HEK293 (cell line): Measurements from ENCODE around the gene ZSCAN9.

ENCODE experiments used
- CTCF ChIA-PET: fragments of 350-600 bp; formaldehyde crosslinking; extraction: SDS; loops from one replicate; lab custom pipeline; 2021; ENCODE audit warnings: antibody characterized with exemption; lab: Yijun Ruan, JAX
- POLR2A ChIA-PET: fragments of 300-600 bp; formaldehyde crosslinking; extraction: SDS; loops from one replicate; lab custom pipeline; 2020; ENCODE audit warnings: antibody characterized with exemption, inconsistent platforms; lab: Yijun Ruan, JAX
- H3K27ac ChIP-seq: fragments of 200-500 bp; sonication (Bioruptor generic); 2 replicates; pipeline ENCODE4 v1.5.1; 2014; ENCODE audit warnings: low read depth, low read length, control low read depth, inconsistent platforms; ENCODE audit errors: extremely low read depth
- H3K36me3 ChIP-seq, 2 experiments: fragments of 200-500 bp in 1 of 2; sonication (Bioruptor generic) in 1 of 2; 1 replicate in 1 of 2; 2 replicates in 1 of 2; pipeline ENCODE4 v1.5.1; 2014 to 2017; ENCODE audit warnings: inconsistent platforms in 2 of 2, low read length in 2 of 2; ENCODE audit not compliant: control insufficient read depth in 2 of 2, insufficient read depth in 1 of 2
- H3K4me1 ChIP-seq: fragments of 200-500 bp; sonication (Bioruptor generic); 2 replicates; pipeline ENCODE4 v1.5.1; 2014; ENCODE audit warnings: mild to moderate bottlenecking, low read length, inconsistent platforms; ENCODE audit not compliant: control insufficient read depth, insufficient read depth
- H3K4me3 ChIP-seq: 2 replicates; pipeline ENCODE4 v1.5.1; 2011; ENCODE audit warnings: low read depth, mild to moderate bottlenecking, control low read depth, low read length, moderate library complexity
- H3K9me3 ChIP-seq: fragments of 200-500 bp; sonication (Bioruptor generic); 2 replicates; pipeline ENCODE4 v1.5.1; 2014; ENCODE audit warnings: low read depth, low read length, inconsistent platforms; ENCODE audit not compliant: control insufficient read depth, insufficient read depth
- PRDM1 ChIP-seq: fragments of 450-650 bp; formaldehyde crosslinking; IDR thresholded peaks from 2 replicates; pipeline ENCODE4; 2016; ENCODE audit warnings: missing biosample characterization, missing genetic modification characterization
- ZBTB17 ChIP-seq: fragments of 450-650 bp; formaldehyde crosslinking; IDR thresholded peaks from 2 replicates; pipeline ENCODE4 v1.5.1; 2016; ENCODE audit warnings: missing biosample characterization, missing genetic modification characterization
- ZBTB20 ChIP-seq: fragments of 450-650 bp; formaldehyde crosslinking; IDR thresholded peaks from 2 replicates; pipeline ENCODE4 v1.5.1; 2016; ENCODE audit warnings: missing biosample characterization, missing genetic modification characterization
- ZNF157 ChIP-seq: fragments of 450-650 bp; formaldehyde crosslinking; IDR thresholded peaks from 2 replicates; pipeline ENCODE4 v1.5.1; 2016; ENCODE audit warnings: missing biosample characterization, missing genetic modification characterization
- ZNF211 ChIP-seq: fragments of 450-650 bp; formaldehyde crosslinking; IDR thresholded peaks from 2 replicates; pipeline ENCODE4 v1.5.1; 2016; ENCODE audit warnings: low read depth, missing biosample characterization, missing genetic modification characterization
- ZNF416 ChIP-seq: fragments of 450-650 bp; formaldehyde crosslinking; IDR thresholded peaks from 2 replicates; pipeline ENCODE4 v1.5.1; 2016; ENCODE audit warnings: missing biosample characterization, missing genetic modification characterization
- ZNF48 ChIP-seq: fragments of 450-650 bp; formaldehyde crosslinking; IDR thresholded peaks from 2 replicates; pipeline ENCODE4 v1.5.1; 2016; ENCODE audit warnings: missing biosample characterization, missing genetic modification characterization
- ZNF529 ChIP-seq: fragments of 450-650 bp; formaldehyde crosslinking; IDR thresholded peaks from 2 replicates; pipeline ENCODE4 v1.5.1; 2017; ENCODE audit warnings: missing genetic modification characterization, missing biosample characterization; ENCODE audit not compliant: insufficient replicate concordance
- TF ChIP-seq, protein P1 (sequence below): fragments of 450-650 bp; formaldehyde crosslinking; IDR thresholded peaks from 2 replicates; pipeline ENCODE4 v1.5.1; 2016; ENCODE audit warnings: missing biosample characterization, missing genetic modification characterization
- TF ChIP-seq, protein P2 (sequence below): fragments of 450-650 bp; formaldehyde crosslinking; IDR thresholded peaks from 2 replicates; pipeline ENCODE4 v1.5.1; 2016; ENCODE audit warnings: missing biosample characterization, missing genetic modification characterization
- TF ChIP-seq, protein P3 (sequence below): fragments of 450-650 bp; formaldehyde crosslinking; IDR thresholded peaks from 2 replicates; pipeline ENCODE4 v1.5.1; 2016; ENCODE audit warnings: missing biosample characterization, missing genetic modification characterization
- TF ChIP-seq, protein P4 (sequence below): fragments of 450-650 bp; formaldehyde crosslinking; optimal IDR thresholded peaks from 2 replicates; pipeline ENCODE3; 2016; ENCODE audit warnings: missing biosample characterization, mild to moderate bottlenecking, missing genetic modification characterization
- TF ChIP-seq, protein P5 (sequence below): fragments of 450-650 bp; formaldehyde crosslinking; IDR thresholded peaks from 2 replicates; pipeline ENCODE4 v1.5.1; 2017; ENCODE audit warnings: missing biosample characterization, missing genetic modification characterization
- TF ChIP-seq, protein P6 (sequence below): fragments of 450-650 bp; formaldehyde crosslinking; IDR thresholded peaks from 2 replicates; pipeline ENCODE4 v1.5.1; 2016; ENCODE audit warnings: missing biosample characterization, missing genetic modification characterization
- TF ChIP-seq, protein P7 (sequence below): fragments of 450-650 bp; formaldehyde crosslinking; IDR thresholded peaks from 2 replicates; pipeline ENCODE4 v1.5.1; 2016; ENCODE audit warnings: missing biosample characterization, missing genetic modification characterization, borderline replicate concordance

ZSCAN9 gene

DNA sequence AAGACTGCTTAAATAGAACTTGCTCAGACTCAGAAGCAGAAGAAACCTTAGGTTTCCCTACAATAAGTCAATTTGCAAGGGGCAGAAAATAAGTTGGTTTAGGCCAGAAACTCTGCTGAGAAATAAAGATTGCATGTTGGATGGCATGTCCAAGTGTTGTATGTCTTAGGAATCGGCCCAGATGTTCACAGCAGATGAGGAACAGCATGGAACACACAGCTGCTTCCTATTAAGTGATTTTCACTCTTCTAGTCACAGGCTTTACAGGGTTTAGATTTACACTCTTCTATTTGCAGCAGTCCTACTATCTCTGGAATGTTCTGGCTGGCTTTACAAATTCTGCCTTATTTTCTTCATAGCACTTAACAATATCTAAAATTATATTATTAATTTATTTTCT, 23.8 kb downstream of the ZSCAN9 start:
- POLR2A ChIA-PET, result interaction anchor here (1.0 kb wide), 1 partner anchor 18 kb away, joined by 3 read pairs; the partner anchor contains the start of gene ZSCAN26
- CTCF ChIA-PET, result no interaction called here
- no peaks in the 10 kb centered on the region for H3K9me3 ChIP-seq
- no peak overlapping the region for H3K27ac ChIP-seq
- H3K4me3 ChIP-seq, result no peak overlapping the region
- H3K4me1 ChIP-seq, result peaks cover 5% of the 10 kb centered on the region; the same call in 1 of the 2 replicates
- TF ChIP-seq ZNF211 (tag by site-specific recombination) (no peak), ZNF48 (tag by site-specific recombination) (no peak), ZNF416 (no peak)
- TF ChIP-seq, protein P1, sequence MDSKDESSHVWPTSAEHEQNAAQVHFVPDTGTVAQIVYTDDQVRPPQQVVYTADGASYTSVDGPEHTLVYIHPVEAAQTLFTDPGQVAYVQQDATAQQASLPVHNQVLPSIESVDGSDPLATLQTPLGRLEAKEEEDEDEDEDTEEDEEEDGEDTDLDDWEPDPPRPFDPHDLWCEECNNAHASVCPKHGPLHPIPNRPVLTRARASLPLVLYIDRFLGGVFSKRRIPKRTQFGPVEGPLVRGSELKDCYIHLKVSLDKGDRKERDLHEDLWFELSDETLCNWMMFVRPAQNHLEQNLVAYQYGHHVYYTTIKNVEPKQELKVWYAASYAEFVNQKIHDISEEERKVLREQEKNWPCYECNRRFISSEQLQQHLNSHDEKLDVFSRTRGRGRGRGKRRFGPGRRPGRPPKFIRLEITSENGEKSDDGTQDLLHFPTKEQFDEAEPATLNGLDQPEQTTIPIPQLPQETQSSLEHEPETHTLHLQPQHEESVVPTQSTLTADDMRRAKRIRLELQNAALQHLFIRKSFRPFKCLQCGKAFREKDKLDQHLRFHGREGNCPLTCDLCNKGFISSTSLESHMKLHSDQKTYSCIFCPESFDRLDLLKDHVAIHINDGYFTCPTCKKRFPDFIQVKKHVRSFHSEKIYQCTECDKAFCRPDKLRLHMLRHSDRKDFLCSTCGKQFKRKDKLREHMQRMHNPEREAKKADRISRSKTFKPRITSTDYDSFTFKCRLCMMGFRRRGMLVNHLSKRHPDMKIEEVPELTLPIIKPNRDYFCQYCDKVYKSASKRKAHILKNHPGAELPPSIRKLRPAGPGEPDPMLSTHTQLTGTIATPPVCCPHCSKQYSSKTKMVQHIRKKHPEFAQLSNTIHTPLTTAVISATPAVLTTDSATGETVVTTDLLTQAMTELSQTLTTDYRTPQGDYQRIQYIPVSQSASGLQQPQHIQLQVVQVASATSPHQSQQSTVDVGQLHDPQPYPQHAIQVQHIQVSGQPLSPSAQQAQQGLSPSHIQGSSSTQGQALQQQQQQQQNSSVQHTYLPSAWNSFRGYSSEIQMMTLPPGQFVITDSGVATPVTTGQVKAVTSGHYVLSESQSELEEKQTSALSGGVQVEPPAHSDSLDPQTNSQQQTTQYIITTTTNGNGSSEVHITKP (tag by site-specific recombination), result no peak
- TF ChIP-seq, protein P2, sequence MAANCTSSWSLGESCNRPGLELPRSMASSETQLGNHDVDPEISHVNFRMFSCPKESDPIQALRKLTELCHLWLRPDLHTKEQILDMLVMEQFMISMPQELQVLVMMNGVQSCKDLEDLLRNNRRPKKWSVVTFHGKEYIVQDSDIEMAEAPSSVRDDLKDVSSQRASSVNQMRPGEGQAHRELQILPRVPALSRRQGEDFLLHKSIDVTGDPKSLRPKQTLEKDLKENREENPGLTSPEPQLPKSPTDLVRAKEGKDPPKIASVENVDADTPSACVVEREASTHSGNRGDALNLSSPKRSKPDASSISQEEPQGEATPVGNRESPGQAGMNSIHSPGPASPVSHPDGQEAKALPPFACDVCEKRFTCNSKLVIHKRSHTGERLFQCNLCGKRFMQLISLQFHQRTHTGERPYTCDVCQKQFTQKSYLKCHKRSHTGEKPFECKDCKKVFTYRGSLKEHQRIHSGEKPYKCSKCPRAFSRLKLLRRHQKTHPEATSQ (tag by site-specific recombination), result no peak
- H3K36me3 ChIP-seq, result peaks cover 13 to 55% of the 10 kb centered on the region in 2 experiments

DNA sequence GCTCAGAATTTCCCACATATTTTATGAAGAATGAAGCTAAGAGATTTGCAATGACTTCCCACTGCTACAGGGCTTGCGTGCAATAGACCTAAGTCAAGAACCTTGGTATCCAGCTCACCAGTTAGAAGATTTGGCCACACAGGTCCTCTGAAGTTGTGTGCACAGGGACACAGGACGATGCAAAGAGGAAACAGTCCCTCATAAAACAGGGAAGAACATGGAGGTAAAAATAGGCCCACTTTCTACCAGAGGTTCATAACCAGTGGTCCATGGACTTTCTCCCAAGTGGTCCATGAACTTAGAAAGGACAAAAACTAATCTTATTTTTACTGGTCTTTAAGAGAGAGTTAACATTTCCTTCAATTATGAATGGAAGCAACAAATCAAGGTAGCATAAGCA, 25.7 kb downstream of the ZSCAN9 start:
- peak overlapping the region; percentile 74 for H3K4me3 ChIP-seq
- no peaks in the 10 kb centered on the region for H3K9me3 ChIP-seq
- H3K27ac ChIP-seq, result no peak overlapping the region
- TF ChIP-seq, protein P3, sequence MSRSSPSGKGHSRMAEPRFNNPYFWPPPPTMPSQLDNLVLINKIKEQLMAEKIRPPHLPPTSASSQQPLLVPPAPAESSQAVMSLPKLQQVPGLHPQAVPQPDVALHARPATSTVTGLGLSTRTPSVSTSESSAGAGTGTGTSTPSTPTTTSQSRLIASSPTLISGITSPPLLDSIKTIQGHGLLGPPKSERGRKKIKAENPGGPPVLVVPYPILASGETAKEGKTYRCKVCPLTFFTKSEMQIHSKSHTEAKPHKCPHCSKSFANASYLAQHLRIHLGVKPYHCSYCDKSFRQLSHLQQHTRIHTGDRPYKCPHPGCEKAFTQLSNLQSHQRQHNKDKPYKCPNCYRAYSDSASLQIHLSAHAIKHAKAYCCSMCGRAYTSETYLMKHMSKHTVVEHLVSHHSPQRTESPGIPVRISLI (tag by site-specific recombination), result no peak
- 0 out of 2 replicates have a peak, but pooled peaks have one; percentile 20 for TF ChIP-seq PRDM1
- POLR2A ChIA-PET, result interaction anchor here (0.6 to 0.7 kb wide), 2 partner anchors 85 to 99 kb away, joined by 3 to 5 read pairs; partner anchors contain the start of gene ZKSCAN3
- peaks cover 10 to 36% of the 10 kb centered on the region in 2 experiments for H3K36me3 ChIP-seq
- H3K4me1 ChIP-seq, result peaks cover 5% of the 10 kb centered on the region; the same call in 1 of the 2 replicates
- CTCF ChIA-PET, result interaction anchor here (1.0 kb wide), 1 partner anchor 105 kb away, joined by 5 read pairs; no protein-coding TSS in a partner anchor

DNA sequence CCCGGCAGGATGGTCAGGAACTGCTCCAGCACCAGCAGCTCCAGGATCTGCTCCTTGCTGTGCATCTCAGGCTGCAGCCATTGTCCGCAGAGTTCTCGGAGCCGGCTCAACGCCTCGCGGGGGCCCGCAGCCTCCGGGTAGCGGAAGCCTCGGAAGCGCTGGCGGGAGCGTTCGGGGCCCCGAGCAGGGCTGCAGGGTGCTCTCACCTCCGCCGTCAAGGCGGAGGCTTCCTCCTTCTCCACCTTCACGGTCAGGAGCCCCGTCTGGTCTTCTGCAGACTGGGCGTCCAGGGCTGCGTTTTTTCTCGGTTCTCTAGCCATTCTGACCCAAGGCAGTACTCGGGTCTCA, 26.6 kb downstream of the ZSCAN9 start:
- ChIA-PET POLR2A (interaction anchor here (1.0 to 3.8 kb wide), 13 partner anchors 9 to 350 kb away, joined by 3 to 62 read pairs (median 5); partner anchors contain the start of genes PGBD1, ZKSCAN8, ZSCAN16 and ZSCAN26), CTCF (interaction anchor here (0.9 to 1.0 kb wide), 2 partner anchors 9 to 105 kb away, joined by 3 read pairs; no protein-coding TSS in a partner anchor)
- H3K4me3 ChIP-seq, result peak overlapping the region; percentile 74

More for the DNA sequence above, 26.6 kb downstream of the ZSCAN9 start:
- TF ChIP-seq, protein P4, sequence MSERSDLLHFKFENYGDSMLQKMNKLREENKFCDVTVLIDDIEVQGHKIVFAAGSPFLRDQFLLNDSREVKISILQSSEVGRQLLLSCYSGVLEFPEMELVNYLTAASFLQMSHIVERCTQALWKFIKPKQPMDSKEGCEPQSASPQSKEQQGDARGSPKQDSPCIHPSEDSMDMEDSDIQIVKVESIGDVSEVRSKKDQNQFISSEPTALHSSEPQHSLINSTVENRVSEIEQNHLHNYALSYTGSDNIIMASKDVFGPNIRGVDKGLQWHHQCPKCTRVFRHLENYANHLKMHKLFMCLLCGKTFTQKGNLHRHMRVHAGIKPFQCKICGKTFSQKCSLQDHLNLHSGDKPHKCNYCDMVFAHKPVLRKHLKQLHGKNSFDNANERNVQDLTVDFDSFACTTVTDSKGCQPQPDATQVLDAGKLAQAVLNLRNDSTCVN (tag by site-specific recombination), result peak; percentile 38
- TF ChIP-seq ZBTB17 (tag by site-specific recombination) (peak; percentile 56), ZNF157 (tag by site-specific recombination) (no peak), ZNF529 (tag by site-specific recombination) (no peak), ZBTB20 (tag by site-specific recombination) (peak; percentile 89)
- TF ChIP-seq, protein P5, sequence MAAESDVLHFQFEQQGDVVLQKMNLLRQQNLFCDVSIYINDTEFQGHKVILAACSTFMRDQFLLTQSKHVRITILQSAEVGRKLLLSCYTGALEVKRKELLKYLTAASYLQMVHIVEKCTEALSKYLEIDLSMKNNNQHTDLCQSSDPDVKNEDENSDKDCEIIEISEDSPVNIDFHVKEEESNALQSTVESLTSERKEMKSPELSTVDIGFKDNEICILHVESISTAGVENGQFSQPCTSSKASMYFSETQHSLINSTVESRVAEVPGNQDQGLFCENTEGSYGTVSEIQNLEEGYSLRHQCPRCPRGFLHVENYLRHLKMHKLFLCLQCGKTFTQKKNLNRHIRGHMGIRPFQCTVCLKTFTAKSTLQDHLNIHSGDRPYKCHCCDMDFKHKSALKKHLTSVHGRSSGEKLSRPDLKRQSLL (tag by site-specific recombination), result peak; percentile 65; the same call in 1 of the 2 replicates
- TF ChIP-seq, protein P6, sequence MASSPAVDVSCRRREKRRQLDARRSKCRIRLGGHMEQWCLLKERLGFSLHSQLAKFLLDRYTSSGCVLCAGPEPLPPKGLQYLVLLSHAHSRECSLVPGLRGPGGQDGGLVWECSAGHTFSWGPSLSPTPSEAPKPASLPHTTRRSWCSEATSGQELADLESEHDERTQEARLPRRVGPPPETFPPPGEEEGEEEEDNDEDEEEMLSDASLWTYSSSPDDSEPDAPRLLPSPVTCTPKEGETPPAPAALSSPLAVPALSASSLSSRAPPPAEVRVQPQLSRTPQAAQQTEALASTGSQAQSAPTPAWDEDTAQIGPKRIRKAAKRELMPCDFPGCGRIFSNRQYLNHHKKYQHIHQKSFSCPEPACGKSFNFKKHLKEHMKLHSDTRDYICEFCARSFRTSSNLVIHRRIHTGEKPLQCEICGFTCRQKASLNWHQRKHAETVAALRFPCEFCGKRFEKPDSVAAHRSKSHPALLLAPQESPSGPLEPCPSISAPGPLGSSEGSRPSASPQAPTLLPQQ, result no peak
- TF ChIP-seq, protein P7, sequence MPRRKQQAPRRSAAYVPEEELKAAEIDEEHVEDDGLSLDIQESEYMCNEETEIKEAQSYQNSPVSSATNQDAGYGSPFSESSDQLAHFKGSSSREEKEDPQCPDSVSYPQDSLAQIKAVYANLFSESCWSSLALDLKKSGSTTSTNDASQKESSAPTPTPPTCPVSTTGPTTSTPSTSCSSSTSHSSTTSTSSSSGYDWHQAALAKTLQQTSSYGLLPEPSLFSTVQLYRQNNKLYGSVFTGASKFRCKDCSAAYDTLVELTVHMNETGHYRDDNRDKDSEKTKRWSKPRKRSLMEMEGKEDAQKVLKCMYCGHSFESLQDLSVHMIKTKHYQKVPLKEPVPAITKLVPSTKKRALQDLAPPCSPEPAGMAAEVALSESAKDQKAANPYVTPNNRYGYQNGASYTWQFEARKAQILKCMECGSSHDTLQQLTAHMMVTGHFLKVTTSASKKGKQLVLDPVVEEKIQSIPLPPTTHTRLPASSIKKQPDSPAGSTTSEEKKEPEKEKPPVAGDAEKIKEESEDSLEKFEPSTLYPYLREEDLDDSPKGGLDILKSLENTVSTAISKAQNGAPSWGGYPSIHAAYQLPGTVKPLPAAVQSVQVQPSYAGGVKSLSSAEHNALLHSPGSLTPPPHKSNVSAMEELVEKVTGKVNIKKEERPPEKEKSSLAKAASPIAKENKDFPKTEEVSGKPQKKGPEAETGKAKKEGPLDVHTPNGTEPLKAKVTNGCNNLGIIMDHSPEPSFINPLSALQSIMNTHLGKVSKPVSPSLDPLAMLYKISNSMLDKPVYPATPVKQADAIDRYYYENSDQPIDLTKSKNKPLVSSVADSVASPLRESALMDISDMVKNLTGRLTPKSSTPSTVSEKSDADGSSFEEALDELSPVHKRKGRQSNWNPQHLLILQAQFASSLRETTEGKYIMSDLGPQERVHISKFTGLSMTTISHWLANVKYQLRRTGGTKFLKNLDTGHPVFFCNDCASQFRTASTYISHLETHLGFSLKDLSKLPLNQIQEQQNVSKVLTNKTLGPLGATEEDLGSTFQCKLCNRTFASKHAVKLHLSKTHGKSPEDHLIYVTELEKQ, result no peak
- Histone ChIP-seq H3K4me1 (peaks cover 5% of the 10 kb centered on the region; the same call in 1 of the 2 replicates), H3K36me3 (peaks cover 6 to 27% of the 10 kb centered on the region in 2 experiments), H3K27ac (peak overlapping the region; percentile 20; the same call in 1 of the 2 replicates), H3K9me3 (no peaks in the 10 kb centered on the region)
